HG03159 (cell line): ENCODE results near the gene ICAM4.

Experiments
- ATAC-seq: cut with Tn5 transposase; IDR thresholded peaks from one replicate; pipeline ENCODE4 v1.9.1; 2021; ENCODE audit warnings: mild to moderate bottlenecking, moderate library complexity; ENCODE audit not compliant: unreplicated experiment

ICAM4 gene

GRCh38 chr19:10317045-10317856, 30.5 kb downstream of the ICAM4 start:
- no peak for ATAC-seq

GRCh38 chr19:10317857-10318462, 31.2 kb downstream of the ICAM4 start:
- ATAC-seq, result no peak

GRCh38 chr19:10318807-10319682, 32.3 kb downstream of the ICAM4 start:
- ATAC-seq, result no peak

GRCh38 chr19:10320602-10321416, 34.1 kb downstream of the ICAM4 start:
- ATAC-seq, result no peak

- ATAC-seq, result no peak
Observed at GRCh38 chr19:10321417-10321797, 34.7 kb downstream of the ICAM4 start.

- no peak for ATAC-seq
Observed at GRCh38 chr19:10321874-10322835, 35.4 kb downstream of the ICAM4 start.

GRCh38 chr19:10325732-10326131, 39.0 kb downstream of the ICAM4 start:
- ATAC-seq, result no peak

GRCh38 chr19:10327793-10328192, 41.0 kb downstream of the ICAM4 start:
- no peak for ATAC-seq

GRCh38 chr19:10328558-10329429, 42.0 kb downstream of the ICAM4 start:
- ATAC-seq, result no peak

GRCh38 chr19:10329555-10329954, 42.8 kb downstream of the ICAM4 start:
- ATAC-seq, result no peak

- no peak for ATAC-seq
Observed at GRCh38 chr19:10332158-10332964, 45.6 kb downstream of the ICAM4 start.

GRCh38 chr19:10332965-10333757, 46.4 kb downstream of the ICAM4 start, which contains the start of gene RAVER1:
TSS of gene RAVER1 (minus strand) at chr19:10333529. CDS start at chr19:10333507, 22 bp downstream.
- peak; percentile 85 for ATAC-seq

GRCh38 chr19:10333758-10334587, 47.2 kb downstream of the ICAM4 start:
- ATAC-seq, result no peak

GRCh38 chr19:10334588-10335351, 48.0 kb downstream of the ICAM4 start:
- ATAC-seq, result no peak

GRCh38 chr19:10335352-10335985, 48.7 kb downstream of the ICAM4 start:
- ATAC-seq, result no peak
